Occipital lobe (tissue), 2 donors: ENCODE data around the gene MBTPS1. TPM values are rescaled to one million over a fixed set of nuclear protein-coding genes. Genes with fewer than 3 reads are reported as not detected.

ENCODE experiments used
- DNase-seq: peaks from one replicate; lab custom pipeline; 2025; lab: John Stamatoyannopoulos, UW
- total RNA-seq: library from RNA; depleted of rRNA; stranded (reverse); fragments of >200 nt; gene quantifications from one replicate; pipeline ENCODE4 v1.2.3, GENCODE V29; 2014

Gene MBTPS1
- total RNA-seq, 1 donor from 2014 or later = 78.1 TPM

DNA sequence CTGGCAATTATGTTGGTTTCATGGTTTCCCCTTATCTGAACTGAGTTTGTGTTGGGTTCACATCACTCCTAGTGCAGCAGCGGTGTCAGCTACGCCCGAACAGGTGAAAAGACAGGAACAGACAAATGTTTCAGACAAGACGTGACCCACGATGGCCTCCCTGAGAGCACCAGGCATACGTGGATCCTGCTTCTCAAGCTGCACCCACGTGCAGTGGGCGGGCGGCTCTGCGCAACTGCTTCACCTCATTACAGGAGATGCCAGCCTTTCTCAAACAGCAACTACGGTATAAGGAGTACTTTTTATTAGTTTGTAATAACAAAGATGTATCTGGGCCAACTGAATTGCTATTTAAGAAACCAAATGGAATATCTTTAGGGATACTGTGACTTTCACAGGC lies 41.4 kb downstream of the MBTPS1 start:
- DNase-seq = no peak

GRCh38 chr16:84074721-84075120 lies 42.0 kb downstream of the MBTPS1 start:
- DNase-seq = no peak

- DNase-seq = no peak
These were observed 44.7 kb downstream of the MBTPS1 start for GRCh38 chr16:84072014-84072413.

GRCh38 chr16:84071121-84071520 lies 45.6 kb downstream of the MBTPS1 start:
- no peak for DNase-seq

- no peak for DNase-seq
These were observed 47.2 kb downstream of the MBTPS1 start for GRCh38 chr16:84069540-84069939.

DNA sequence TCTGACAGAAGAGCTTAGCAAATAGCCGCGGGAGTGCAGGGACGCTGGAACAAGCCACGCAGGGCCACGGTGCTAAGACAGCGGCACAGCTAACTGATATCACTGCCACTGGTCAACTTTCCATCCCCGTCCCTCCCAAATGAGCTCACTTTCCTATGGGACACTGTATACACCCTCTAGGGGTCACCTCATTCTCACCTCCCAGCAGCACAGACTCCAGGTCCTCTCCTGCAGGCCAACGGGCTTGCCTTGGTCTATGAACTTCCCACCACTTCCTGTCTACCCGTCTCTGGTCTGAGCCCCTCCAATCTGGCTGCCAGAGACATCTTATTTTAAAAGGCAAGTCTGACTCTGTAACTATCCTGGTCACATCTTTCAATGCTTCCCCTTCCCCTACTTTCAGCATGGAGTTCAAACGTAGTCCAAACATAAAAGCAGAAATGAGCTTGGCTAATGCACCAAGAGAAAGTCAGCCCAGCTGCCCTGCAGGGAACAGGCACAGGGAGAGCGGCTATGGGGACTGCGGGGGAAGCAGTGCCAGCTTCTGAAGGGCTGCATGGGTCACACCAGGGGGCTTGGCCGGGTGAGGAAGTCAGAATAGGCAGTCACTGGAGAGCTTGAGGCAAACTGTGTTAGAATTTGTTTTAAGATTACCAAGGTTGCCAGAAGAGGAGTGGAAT lies 47.8 kb downstream of the MBTPS1 start:
- no peak for DNase-seq

DNA sequence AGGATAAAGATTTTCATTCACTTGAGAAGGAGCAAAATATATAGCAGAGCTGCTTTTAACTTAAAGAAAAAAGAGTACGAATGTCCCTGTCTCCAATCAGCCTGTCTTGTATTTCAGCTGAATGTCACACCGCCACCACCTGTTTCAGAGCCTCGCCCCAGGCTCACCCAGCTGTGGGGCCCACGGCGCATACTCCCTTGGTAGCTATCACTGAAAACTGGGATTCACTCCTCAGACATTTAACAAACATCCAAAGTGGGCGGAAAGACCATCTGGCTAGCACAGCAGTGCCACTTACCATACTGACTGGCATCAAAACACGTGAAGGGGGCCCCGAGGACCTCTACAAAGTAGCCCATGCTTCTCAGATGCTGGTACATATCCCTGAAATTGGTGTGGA lies 48.7 kb downstream of the MBTPS1 start:
- DNase-seq = no peak

- DNase-seq = no peak
These were observed 49.1 kb downstream of the MBTPS1 start for GRCh38 chr16:84067640-84068039.

DNA sequence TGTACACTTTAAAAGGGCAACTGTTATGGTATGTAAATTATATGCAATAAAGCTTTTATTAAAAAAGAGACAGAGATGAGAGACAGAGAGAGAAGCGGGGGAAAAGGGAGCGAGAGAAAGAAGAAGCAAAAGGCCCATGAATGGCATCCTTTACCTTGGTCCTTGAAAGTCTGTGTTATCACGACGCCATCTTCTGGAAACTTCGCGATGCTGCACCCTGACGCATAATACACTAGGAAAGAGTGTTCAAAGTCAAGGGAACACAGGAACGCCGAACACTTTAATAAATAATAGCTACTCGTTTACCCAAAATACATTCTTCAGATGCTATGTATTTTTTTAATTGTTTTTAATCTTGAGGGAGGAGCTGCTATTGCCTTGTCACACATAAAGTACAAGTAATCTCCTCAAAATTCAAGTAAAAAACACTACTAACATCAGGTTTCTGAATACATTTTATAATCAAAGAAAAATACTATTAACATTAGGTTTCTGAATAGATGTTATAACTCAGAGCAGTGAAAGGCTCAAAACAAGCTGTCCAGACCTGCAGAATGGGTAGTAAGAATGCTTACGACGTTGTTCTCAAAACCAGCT lies 51.1 kb downstream of the MBTPS1 start:
- no peak for DNase-seq

DNA sequence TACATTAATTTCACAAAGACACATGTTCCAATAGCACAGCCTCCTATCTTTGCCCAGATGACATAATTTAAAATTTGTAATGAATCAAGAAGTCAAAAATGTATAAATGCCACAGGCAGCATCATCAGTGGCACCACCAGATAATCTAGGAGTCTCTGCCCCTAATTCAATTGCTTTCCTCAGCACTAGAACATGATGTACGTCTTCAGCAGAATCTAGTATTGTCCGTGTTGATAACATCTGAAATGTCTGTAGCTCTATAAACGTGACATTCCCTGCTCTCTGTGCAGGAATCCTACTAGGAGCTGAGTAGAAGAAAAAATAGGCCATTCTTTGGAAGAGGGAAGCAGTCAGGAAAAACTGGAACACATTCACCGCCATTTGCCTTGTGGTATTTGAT lies 52.8 kb downstream of the MBTPS1 start:
- no peak for DNase-seq

DNA sequence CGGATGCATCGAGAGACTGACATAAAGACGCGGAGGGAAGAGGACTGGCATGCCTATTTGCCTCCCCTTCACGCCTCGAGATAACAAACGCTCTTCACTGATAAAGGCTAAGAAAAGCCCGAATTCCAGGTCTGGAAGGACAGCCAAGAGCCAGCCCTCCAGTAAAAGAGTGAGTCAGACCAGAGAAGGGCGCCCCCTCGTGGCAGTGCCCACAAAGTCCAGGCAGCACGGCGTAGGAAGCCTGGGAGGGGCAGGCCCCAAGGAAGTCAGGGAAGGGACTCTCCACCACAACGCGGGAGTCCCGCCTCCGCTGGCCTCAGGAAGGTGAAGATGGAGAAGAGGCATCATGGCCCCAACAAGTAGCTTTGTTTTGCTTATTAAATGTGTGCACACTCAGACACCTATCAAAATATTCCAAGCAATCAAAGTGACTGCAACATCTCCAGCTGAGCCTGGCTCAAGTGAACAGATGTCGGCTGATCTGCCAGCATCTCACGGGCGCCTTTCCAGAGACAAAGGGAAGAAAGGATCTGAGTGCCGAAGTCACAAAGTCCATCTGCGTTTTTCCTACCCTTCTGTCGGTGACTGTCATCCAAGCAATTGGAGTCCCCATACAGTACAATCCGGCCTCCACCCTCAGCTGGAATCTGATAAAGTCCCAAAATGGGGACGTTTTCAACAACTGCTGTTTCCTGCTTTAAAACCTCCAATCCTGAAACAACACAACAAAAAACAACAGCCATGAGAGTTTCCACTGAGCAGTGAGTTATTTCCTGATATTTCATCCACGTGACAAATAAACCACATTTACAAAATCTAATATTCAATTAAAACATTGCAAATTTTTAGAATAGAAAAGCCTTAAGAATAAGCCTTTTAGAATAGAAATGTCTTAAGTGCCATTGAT lies 53.8 kb downstream of the MBTPS1 start:
- DNase-seq = peak; percentile 67

DNA sequence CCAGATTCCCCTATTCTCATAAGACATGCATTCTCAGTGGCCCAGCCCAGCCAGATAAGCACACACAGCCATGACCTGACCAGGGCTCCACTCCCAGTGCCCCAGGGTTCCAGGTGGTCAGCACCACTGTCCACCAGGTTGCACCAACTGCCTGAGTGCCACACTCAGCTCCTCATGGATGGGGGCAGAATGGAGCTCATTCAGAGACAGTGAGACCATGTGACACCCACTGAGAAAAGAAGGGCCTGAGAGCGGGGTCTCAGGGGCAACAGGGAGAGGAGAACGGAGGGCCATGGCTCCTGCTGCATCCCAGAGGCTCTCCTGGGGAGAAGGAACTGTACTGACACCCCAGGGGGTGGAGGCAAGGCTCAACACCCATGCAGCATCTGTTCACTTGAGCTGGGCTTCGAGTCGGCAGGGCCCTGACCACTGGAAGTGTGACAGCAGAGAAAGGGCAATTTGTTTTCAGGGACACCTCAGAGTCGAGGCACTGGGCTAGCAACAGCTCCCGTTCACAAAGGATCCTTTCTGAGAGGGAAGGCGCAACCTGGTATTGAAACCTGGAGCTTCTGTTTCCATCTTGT lies 55.4 kb downstream of the MBTPS1 start:
- DNase-seq = no peak

DNA sequence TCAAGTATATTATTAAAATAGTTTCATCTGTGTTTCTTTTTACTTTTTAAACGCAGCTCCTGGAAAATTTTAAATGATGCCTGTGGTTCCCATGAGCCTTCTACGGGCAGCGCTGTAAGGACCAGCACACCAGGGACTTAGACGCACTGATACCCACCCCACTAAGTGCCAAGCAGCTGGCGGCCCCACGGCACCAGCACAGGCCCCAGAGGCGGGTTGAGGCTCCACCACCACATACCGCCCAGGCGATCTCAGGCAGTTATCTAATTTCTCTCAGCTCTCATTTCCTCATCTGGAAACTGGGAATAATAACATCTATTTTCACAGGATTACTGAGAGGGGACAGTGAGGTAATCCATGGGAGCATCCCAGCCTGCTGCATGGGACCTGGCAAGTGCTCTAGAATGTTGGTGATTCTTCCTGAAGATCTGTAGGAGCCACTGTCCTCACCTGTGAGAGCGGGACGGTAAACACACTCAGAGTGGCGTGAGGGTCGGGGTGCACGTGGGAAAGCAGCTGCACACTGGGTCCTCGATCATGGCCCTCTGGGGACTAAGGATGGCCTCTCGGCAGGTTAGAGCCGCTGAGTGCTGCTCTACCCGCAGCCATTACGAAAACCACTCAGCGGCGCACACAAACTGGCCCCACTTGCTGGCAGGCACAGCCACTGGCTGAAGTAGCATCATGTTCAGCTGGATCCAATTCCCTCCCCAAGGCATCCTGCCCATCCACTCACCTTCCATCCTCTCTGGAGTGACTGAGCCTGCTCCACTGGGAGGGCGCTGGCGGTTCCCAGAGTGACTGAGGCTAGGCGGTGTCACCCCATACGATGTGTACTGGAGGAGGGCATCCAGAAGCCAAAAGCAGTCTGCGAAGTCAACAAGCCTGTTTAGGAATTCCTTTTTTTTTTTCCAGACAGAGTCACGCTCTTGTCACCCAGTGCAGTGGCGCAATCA lies 56.5 kb downstream of the MBTPS1 start:
- DNase-seq = no peak

DNA sequence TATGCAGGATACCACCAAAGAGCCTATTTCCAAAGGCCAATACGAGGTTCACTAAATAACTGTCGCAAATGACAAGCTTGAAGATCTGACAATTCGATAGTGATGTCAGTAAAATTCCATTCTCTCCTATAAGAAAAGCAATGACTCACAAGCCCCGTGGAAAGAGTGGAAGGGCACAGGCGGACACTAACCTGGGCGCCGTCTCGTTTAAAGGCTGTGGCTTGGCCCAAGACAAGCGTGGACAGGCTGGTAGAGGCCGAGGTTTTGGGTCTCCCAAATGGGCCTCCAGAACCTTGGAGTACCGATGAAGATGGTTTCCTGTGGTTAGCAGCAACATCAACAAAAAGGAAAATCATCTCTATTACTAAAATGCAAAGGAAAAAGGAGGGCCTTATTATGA lies 57.6 kb downstream of the MBTPS1 start:
- DNase-seq = no peak

GRCh38 chr16:84058664-84059063 lies 58.1 kb downstream of the MBTPS1 start:
- no peak for DNase-seq

DNA sequence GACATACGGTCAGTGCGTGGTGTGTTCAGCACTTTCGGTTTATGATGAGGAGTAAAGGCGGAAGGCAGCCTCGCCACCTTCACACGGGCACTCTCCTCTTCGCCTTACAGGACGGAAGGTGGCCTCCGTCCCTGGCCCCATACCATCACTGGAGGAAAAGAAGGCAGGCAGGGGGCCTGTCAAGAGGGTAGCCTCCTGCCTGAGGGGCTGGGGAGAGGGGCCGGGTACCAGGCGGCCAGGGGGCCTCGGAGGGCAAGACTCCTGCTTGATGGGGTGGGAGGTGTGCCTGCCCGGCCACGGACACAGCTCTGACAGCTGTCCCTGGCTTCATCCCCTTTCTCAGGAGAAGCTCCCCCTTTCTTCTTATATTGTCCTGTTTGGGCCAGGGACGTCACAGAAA lies 58.5 kb downstream of the MBTPS1 start:
- DNase-seq = no peak

- DNase-seq = no peak
These were observed 59.8 kb downstream of the MBTPS1 start for GRCh38 chr16:84056933-84057332.

DNA sequence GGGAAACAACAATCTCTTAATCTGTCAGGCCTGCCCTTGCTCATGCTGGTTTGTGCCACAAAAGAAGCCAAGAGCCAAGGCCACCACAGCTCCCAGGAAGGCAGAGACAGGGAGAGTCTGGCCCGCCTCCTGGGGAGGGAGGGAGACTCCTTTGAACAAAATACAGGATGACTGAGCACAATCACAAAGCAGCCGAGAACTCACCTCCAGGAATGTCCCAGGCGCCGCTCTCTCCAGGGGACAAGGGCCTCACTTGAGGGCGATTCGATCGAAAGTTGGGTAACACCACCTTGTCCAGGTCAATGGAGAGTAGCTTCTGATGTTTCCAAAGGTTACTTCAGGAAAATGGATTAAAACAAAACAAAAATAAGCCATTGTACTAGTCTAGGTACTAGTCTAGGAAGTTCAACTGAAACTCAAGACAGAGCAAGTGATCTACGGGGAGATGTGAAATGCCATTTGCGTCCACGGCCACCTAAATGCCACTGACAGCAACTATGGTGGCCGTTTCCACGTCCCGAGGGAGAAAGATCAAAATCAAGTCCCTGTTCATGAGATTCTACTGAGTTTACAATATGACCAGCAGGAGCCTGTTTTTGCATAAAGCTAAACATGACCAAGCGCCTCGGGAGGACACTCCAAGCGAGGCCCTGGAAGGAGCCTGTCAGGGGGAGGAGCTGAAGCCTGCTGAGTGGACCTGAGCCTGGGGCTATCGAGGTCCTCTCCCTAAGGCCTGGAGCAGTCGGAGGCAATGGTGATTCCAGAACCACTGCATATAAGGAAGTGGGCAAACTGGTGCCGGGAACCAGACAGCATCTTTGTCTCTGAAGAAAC lies 60.7 kb downstream of the MBTPS1 start:
- DNase-seq = no peak

DNA sequence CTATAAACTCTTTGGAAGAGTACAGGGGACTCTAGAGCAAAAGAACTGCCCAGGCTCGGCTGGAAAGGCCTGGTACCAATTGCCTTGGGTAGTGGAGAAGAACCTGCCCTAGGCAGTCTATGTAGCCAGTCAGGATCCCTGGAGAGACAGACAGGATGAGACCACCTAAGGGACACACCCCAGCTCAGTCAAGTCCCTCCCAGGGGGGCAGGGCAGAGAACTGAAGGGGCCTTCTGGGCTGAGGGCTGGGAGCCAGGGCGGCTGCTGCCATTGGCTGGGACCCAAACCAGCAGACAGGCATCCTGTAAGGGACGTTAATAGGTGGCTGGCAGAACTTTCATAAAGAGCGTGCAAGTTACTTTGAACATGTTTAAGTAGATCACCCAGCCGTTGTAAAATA lies 61.4 kb downstream of the MBTPS1 start:
- DNase-seq = no peak

DNA sequence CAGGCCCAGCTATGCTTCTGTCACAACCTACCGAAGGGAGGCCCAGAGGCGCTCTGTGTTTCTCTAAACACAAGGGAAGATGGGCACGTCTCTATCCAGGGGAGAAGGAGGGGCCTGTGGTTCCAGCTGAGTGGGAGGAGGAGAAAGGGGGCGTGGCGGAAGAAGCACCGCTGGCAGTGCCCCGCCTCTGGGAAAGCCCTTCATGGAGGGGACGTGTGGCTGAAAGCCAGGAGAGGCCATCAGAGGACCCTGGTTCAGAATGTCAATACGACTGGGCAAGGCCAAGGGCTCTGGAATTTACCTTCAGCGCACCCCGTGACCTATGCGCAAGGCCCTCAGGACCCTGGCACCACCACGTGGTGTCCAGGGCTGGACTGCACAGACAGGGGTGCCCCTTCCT lies 61.8 kb downstream of the MBTPS1 start:
- no peak for DNase-seq
